Measurements from ENCODE around the gene FER. TPM values are rescaled to one million over a fixed set of nuclear protein-coding genes. Genes with fewer than 3 reads are reported as not detected.

Gene FER
- total RNA-seq, 1 experiment from 2014 or later: 22.1 TPM

DNA sequence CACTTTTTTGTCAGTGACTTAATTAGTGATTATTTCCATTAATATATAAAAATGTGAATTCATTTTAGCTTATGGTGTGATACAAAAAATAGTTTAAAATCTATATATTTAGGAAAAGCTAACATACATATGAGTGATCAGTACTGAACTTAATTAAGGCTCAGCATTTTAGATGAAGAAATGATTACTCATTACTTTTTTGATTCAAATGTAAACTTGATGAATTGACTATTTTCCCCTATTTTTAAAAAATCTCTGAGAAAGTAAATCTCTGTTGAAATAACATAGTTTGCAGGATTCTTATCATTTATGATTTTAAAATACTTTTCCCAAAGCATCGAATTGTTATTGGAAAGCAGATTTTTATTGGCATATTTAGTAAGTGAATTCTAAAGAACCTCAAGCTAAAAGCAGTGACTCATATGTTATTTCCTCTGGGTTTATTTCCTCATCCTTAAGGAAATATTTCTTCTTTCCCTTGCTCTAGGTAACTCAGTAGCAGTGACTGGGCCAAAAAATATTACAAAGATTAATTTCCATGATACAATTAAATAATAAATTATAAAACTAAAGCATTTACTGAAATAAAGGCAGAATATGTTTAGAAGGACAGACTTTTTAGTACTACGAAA lies 290.6 kb downstream of the FER start:
- H3K4me3 ChIP-seq (ENCODE audit: low read depth in 2 of 2, low read length in 2 of 2): no peak overlapping the region
- no peaks in the 10 kb centered on the region for H3K27me3 ChIP-seq (ENCODE audit: control insufficient read depth, insufficient read depth, low read length)
- POLR2A ChIA-PET: no interaction called here
- no peaks in the 10 kb centered on the region for H3K4me1 ChIP-seq (ENCODE audit: control insufficient read depth, insufficient read depth, low read length)
- TF ChIP-seq, protein P1, sequence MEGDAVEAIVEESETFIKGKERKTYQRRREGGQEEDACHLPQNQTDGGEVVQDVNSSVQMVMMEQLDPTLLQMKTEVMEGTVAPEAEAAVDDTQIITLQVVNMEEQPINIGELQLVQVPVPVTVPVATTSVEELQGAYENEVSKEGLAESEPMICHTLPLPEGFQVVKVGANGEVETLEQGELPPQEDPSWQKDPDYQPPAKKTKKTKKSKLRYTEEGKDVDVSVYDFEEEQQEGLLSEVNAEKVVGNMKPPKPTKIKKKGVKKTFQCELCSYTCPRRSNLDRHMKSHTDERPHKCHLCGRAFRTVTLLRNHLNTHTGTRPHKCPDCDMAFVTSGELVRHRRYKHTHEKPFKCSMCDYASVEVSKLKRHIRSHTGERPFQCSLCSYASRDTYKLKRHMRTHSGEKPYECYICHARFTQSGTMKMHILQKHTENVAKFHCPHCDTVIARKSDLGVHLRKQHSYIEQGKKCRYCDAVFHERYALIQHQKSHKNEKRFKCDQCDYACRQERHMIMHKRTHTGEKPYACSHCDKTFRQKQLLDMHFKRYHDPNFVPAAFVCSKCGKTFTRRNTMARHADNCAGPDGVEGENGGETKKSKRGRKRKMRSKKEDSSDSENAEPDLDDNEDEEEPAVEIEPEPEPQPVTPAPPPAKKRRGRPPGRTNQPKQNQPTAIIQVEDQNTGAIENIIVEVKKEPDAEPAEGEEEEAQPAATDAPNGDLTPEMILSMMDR (IDR thresholded peaks at IDR 0.05): no peak
- ATAC-seq (no peak), DNase-seq (ENCODE audit: low read depth, low spot score) (no peak)
- no peaks in the 10 kb centered on the region for H3K36me3 ChIP-seq (ENCODE audit: control insufficient read depth, insufficient read depth, low read length)
- no peaks in the 10 kb centered on the region for H3K9me3 ChIP-seq (ENCODE audit: control insufficient read depth, insufficient read depth, low read depth, low read length)
- in situ Hi-C loops (cut with HindIII; ENCODE audit: low pct_unique_long_range_greater_than_20kb, low sequenced_read_pairs): no loop called here
- intact Hi-C loops (cut with micrococcal nuclease; ENCODE audit: unreplicated experiment): no loop called here
- CTCF ChIA-PET: no interaction called here
- no peak overlapping the region for H3K27ac ChIP-seq (ENCODE audit: low read length)
- BruUV-seq (replicated peaks): no TSS peak

DNA sequence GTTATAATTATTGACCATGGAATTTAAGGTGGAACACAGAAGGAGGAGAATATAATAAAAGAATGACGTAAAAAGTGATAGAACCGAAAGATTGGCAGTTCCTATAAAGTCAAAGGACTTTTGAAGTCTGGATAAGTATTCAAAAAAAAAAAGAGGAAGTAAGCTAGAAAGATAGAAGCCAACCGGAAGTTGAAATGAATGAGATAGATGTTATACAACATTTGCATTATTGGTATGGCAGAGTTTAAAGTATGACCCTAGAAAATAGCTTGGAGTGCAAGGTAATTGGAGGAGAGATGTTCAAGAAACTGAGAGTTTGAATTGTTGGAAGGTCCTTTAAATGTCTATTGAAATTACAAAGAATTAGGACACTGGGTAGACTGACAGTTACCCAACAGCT lies 293.6 kb downstream of the FER start:
- Histone ChIP-seq H3K4me3 (ENCODE audit: low read depth in 2 of 2, low read length in 2 of 2) (no peak overlapping the region), H3K4me1 (ENCODE audit: control insufficient read depth, insufficient read depth, low read length) (no peaks in the 10 kb centered on the region), H3K9me3 (ENCODE audit: control insufficient read depth, insufficient read depth, low read depth, low read length) (no peaks in the 10 kb centered on the region), H3K36me3 (ENCODE audit: control insufficient read depth, insufficient read depth, low read length) (no peaks in the 10 kb centered on the region), H3K27me3 (ENCODE audit: control insufficient read depth, insufficient read depth, low read length) (no peaks in the 10 kb centered on the region), H3K27ac (ENCODE audit: low read length) (no peak overlapping the region)
- ChIA-PET POLR2A (no interaction called here), CTCF (no interaction called here)
- no peak for TF ChIP-seq SIN3A (IDR thresholded peaks at IDR 0.05; ENCODE audit: borderline replicate concordance, insufficient read depth, low read depth, low read length)
- no peak for TF ChIP-seq TCF7L2 (IDR thresholded peaks at IDR 0.05; ENCODE audit: low read depth, low read length)
- TF ChIP-seq, protein P1 (IDR thresholded peaks at IDR 0.05): no peak
- TF ChIP-seq, protein P2, sequence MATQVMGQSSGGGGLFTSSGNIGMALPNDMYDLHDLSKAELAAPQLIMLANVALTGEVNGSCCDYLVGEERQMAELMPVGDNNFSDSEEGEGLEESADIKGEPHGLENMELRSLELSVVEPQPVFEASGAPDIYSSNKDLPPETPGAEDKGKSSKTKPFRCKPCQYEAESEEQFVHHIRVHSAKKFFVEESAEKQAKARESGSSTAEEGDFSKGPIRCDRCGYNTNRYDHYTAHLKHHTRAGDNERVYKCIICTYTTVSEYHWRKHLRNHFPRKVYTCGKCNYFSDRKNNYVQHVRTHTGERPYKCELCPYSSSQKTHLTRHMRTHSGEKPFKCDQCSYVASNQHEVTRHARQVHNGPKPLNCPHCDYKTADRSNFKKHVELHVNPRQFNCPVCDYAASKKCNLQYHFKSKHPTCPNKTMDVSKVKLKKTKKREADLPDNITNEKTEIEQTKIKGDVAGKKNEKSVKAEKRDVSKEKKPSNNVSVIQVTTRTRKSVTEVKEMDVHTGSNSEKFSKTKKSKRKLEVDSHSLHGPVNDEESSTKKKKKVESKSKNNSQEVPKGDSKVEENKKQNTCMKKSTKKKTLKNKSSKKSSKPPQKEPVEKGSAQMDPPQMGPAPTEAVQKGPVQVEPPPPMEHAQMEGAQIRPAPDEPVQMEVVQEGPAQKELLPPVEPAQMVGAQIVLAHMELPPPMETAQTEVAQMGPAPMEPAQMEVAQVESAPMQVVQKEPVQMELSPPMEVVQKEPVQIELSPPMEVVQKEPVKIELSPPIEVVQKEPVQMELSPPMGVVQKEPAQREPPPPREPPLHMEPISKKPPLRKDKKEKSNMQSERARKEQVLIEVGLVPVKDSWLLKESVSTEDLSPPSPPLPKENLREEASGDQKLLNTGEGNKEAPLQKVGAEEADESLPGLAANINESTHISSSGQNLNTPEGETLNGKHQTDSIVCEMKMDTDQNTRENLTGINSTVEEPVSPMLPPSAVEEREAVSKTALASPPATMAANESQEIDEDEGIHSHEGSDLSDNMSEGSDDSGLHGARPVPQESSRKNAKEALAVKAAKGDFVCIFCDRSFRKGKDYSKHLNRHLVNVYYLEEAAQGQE (IDR thresholded peaks at IDR 0.05; ENCODE audit: insufficient read depth in 1 of 2, low read depth in 2 of 2, low read length in 1 of 2): no peak
- no peak for TF ChIP-seq POLR2AphosphoS5 (IDR thresholded peaks at IDR 0.05; ENCODE audit: low read depth, low read length)
- DNase-seq (ENCODE audit: low read depth, low spot score) (no peak), ATAC-seq (no peak)
- intact Hi-C loops (cut with micrococcal nuclease; ENCODE audit: unreplicated experiment) (no loop called here), in situ Hi-C loops (cut with HindIII; ENCODE audit: low pct_unique_long_range_greater_than_20kb, low sequenced_read_pairs) (no loop called here)
- no TSS peak for BruUV-seq (replicated peaks)

All from Panc1 (cell line).